ENCODE measurements around the gene C6orf89.
"Not testable (repeated sequence)": the region's sequence is repeated elsewhere in the genome, so short reads cannot be mapped to it uniquely, and the experiment has no call there.

C6orf89 gene

GRCh38 chr6:36944650-36945049 lies 58.9 kb downstream of the C6orf89 start:
- no peak overlapping the region for H3K4me3 ChIP-seq (ENCODE audit: low read length)
- TF ChIP-seq, protein P1, sequence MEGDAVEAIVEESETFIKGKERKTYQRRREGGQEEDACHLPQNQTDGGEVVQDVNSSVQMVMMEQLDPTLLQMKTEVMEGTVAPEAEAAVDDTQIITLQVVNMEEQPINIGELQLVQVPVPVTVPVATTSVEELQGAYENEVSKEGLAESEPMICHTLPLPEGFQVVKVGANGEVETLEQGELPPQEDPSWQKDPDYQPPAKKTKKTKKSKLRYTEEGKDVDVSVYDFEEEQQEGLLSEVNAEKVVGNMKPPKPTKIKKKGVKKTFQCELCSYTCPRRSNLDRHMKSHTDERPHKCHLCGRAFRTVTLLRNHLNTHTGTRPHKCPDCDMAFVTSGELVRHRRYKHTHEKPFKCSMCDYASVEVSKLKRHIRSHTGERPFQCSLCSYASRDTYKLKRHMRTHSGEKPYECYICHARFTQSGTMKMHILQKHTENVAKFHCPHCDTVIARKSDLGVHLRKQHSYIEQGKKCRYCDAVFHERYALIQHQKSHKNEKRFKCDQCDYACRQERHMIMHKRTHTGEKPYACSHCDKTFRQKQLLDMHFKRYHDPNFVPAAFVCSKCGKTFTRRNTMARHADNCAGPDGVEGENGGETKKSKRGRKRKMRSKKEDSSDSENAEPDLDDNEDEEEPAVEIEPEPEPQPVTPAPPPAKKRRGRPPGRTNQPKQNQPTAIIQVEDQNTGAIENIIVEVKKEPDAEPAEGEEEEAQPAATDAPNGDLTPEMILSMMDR (conservative IDR thresholded peaks at IDR 0.05; ENCODE audit: low read depth, low read length) = no peak
- DNase-seq (ENCODE audit: low read depth) = no peak

GRCh38 chr6:36945301-36945700 lies 59.5 kb downstream of the C6orf89 start:
- no peak overlapping the region for H3K4me3 ChIP-seq (ENCODE audit: low read length)
- no peak for DNase-seq (ENCODE audit: low read depth)
- TF ChIP-seq, protein P1 (conservative IDR thresholded peaks at IDR 0.05; ENCODE audit: low read depth, low read length) = no peak

DNA sequence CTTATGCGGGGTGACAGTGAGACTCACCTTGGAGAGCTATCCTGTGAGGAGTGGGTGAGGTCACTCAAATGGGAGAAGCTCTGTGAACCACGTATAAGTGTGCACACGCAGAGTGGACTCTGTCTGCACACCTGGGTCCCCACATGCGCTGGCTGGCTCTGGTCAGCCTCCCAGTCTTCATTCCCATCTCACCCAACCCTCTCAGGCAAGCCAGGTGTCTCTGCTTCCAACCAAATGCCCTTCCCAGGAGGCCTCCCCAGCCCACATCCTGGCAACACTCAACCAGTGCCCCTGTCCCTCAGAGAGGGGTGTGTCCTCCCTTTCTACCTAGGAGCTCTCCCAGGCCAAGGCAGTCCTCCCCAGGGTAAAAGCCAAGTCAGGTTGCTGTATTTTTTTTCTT lies 60.8 kb downstream of the C6orf89 start:
- no peak overlapping the region for H3K4me3 ChIP-seq (ENCODE audit: low read length)
- TF ChIP-seq, protein P1 (conservative IDR thresholded peaks at IDR 0.05; ENCODE audit: low read depth, low read length) = no peak
- DNase-seq (ENCODE audit: low read depth) = no peak

GRCh38 chr6:36947570-36948351 lies 62.0 kb downstream of the C6orf89 start:
- no peak for DNase-seq (ENCODE audit: low read depth)
- H3K4me3 ChIP-seq (ENCODE audit: low read length) = no peak overlapping the region
- TF ChIP-seq, protein P1 (conservative IDR thresholded peaks at IDR 0.05; ENCODE audit: low read depth, low read length) = no peak

DNA sequence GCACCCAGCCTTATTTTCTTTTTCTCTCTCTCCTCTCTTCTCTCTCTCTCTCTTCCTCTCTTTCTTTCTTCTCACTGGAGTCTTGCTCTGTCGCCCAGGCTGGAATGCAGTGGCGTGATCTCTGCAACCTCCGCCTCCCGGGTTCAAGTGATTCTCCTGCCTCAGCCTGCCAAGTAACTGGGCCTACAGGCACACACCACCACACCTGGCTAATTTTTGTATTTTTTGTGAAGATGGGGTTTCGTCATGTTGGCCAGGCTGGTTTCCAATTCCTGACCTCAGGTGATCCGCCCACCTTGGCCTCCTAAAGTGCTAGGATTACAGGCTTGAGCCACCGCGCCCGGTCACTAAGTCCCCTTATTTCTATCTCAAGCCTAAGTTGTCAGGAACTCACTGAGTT lies 63.3 kb downstream of the C6orf89 start:
- not testable (repeated sequence) for H3K4me3 ChIP-seq (ENCODE audit: low read length); DNase-seq (ENCODE audit: low read depth)

DNA sequence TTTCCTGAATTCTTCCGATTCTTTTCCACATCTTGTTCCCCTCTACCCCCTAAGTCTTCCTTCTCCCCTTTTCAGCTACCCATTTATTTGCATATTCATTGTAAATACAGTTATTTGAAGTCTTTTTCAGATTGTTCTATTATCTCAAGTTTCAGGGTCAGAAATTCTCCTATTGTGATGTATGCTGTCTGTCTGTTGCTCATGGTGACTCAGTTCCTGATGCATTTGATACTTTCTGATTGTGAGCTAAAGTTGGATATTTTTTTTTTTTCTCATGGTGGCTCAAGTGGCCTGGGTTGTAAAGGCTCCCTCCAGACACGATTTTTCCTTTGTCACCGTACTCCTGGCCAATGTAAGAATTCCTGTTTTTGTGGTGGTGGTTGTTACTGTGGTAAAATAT lies 63.9 kb downstream of the C6orf89 start:
- no peak overlapping the region for H3K4me3 ChIP-seq (ENCODE audit: low read length)
- TF ChIP-seq, protein P1 (conservative IDR thresholded peaks at IDR 0.05; ENCODE audit: low read depth, low read length) = no peak
- DNase-seq (ENCODE audit: low read depth) = no peak

DNA sequence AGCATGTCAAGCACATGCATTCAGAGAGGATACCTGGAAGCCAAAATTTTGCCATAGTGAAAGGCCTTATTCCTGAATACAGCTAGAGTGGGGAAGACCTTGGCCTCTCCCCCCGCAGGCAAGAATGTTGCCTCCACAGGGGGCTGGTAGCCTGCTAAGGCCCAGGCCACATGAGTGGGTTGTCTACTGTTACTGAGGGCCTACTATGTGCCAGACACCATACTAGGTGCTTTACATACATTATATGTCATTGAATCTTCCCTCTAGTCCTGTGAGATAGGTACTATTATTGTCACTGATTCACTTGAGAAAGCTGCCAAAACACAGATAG lies 68.1 kb downstream of the C6orf89 start:
- TF ChIP-seq, protein P1 (conservative IDR thresholded peaks at IDR 0.05; ENCODE audit: low read depth, low read length) = no peak

More for the DNA sequence above, 68.1 kb downstream of the C6orf89 start:
- DNase-seq (ENCODE audit: low read depth) = no peak
- no peak overlapping the region for H3K4me3 ChIP-seq (ENCODE audit: low read length)

Data from retinal pigment epithelial cell (primary cell).